PC-3 (cell line): ENCODE measurements around the gene CPD. TPM values are rescaled to one million over a fixed set of nuclear protein-coding genes. Genes with fewer than 3 reads are reported as not detected.

Experiments
- ATAC-seq: fragments of 200-7000 bp; cut with Tn5 transposase; 2 replicates; pipeline ENCODE4 v1.9.1; 2020; ENCODE audit warnings: mild to moderate bottlenecking, moderate library complexity
- BruUV-seq: library from RNA; stranded (reverse); fragments of 400-500 nt; replicated peaks from 2 replicates; lab custom pipeline; 2021; lab: Mats Ljungman, UMichigan
- CTCF ChIA-PET: fragments of 300-600 bp; sonication (Branson Sonifier 250); formaldehyde crosslinking; loops from one replicate; lab custom pipeline; 2022; ENCODE audit warnings: antibody characterized with exemption; lab: Charles Lee
- POLR2A ChIA-PET: fragments of 300-600 bp; sonication (Branson Sonifier 250); formaldehyde crosslinking; loops from one replicate; lab custom pipeline; 2022; ENCODE audit warnings: antibody characterized with exemption; ENCODE audit not compliant: unreplicated experiment; lab: Charles Lee
- DNase-seq: peaks from one replicate; pipeline ENCODE4 v3.0.0-alpha.2; 2015
- H2AFZ ChIP-seq: fragments of 300-600 bp; sonication (generic); 2 replicates; pipeline ENCODE4 v1.6.0; 2016; ENCODE audit warnings: antibody characterized with exemption, low read length
- H3F3A ChIP-seq: fragments of 300-600 bp; sonication (generic); one replicate; pipeline ENCODE4 v1.6.0; 2017; ENCODE audit warnings: antibody characterized with exemption, low read length, control low read depth, mild to moderate bottlenecking; ENCODE audit not compliant: unreplicated experiment
- H3K27ac ChIP-seq: fragments of 300-600 bp; sonication (generic); 2 replicates; pipeline ENCODE4 v1.5.1; 2016; ENCODE audit warnings: mild to moderate bottlenecking, low read length
- H3K27me3 ChIP-seq: fragments of 300-600 bp; sonication (generic); 2 replicates; pipeline ENCODE4 v1.6.1; 2016; ENCODE audit warnings: low read length, mixed read lengths
- H3K36me3 ChIP-seq: fragments of 300-600 bp; sonication (generic); 2 replicates; pipeline ENCODE4 v1.6.1; 2016; ENCODE audit warnings: low read depth, mixed run types, low read length, mixed read lengths
- H3K4me1 ChIP-seq: fragments of 300-600 bp; sonication (generic); 2 replicates; pipeline ENCODE4 v1.5.1; 2016; ENCODE audit warnings: low read length; ENCODE audit not compliant: insufficient read depth
- H3K4me2 ChIP-seq: fragments of 300-600 bp; sonication (generic); 2 replicates; pipeline ENCODE4 v1.6.0; 2016; ENCODE audit warnings: low read length
- H3K4me3 ChIP-seq: fragments of 300-600 bp; sonication (generic); 2 replicates; pipeline ENCODE4 v1.5.1; 2016; ENCODE audit warnings: mild to moderate bottlenecking, low read length, mixed read lengths
- H3K79me2 ChIP-seq: fragments of 300-600 bp; sonication (generic); 2 replicates; pipeline ENCODE4 v1.6.1; 2017; ENCODE audit warnings: low read length, mixed read lengths
- H3K9ac ChIP-seq: fragments of 300-600 bp; sonication (generic); 2 replicates; pipeline ENCODE4 v1.6.0; 2016; ENCODE audit warnings: mild to moderate bottlenecking, low read length
- H3K9me2 ChIP-seq: fragments of 300-600 bp; sonication (generic); replicated peaks from 2 replicates; pipeline ENCODE4 v1.6.1; 2016; ENCODE audit warnings: mixed run types, low read length, mixed read lengths
- H3K9me3 ChIP-seq: fragments of 300-600 bp; sonication (generic); 2 replicates; pipeline ENCODE4 v1.6.1; 2016; ENCODE audit warnings: low read length, mixed read lengths
- H4K20me1 ChIP-seq: fragments of 300-600 bp; sonication (generic); 2 replicates; pipeline ENCODE4 v1.6.1; 2016; ENCODE audit warnings: low read length, mixed read lengths
- CTCF ChIP-seq: fragments of 300-600 bp; sonication (generic); conservative IDR thresholded peaks from 2 replicates; pipeline ENCODE4 v1.5.1; 2017; ENCODE audit warnings: antibody characterized with exemption, low read depth, mild to moderate bottlenecking, low read length
- EZH2 ChIP-seq: fragments of 300-600 bp; sonication (generic); IDR thresholded peaks from one replicate; pipeline ENCODE4 v1.6.1; 2017; ENCODE audit warnings: antibody characterized with exemption, mild to moderate bottlenecking, low read length; ENCODE audit not compliant: unreplicated experiment
- EZH2phosphoT487 ChIP-seq: fragments of 300-600 bp; sonication (generic); IDR thresholded peaks from 2 replicates; pipeline ENCODE4 v1.6.1; 2018; ENCODE audit warnings: mild to moderate bottlenecking, antibody characterized with exemption, low read length, borderline replicate concordance
- intact Hi-C: fragments of 100-400 bp; cut with micrococcal nuclease; formaldehyde crosslinking; loops from 2 replicates; pipeline ENCODE4 v1.9.0; 2023
- total RNA-seq: library from RNA; depleted of rRNA; stranded (reverse); fragments of >200 nt; gene quantifications from 2 replicates; pipeline ENCODE4 v1.2.3, GENCODE V29; 2014; rRNA removed

Gene CPD
- total RNA-seq, 1 experiment from 2014 or later, result 30.9 TPM

GRCh38 chr17:30519166-30519565 lies 140.4 kb downstream of the CPD start:
- H3K36me3 ChIP-seq, result peaks cover 10% of the 10 kb centered on the region
- ATAC-seq, result no peak
- CTCF ChIA-PET, result no interaction called here

More at GRCh38 chr17:30519166-30519565, 140.4 kb downstream of the CPD start:
- H3K4me1 ChIP-seq, result no peaks in the 10 kb centered on the region
- no peaks in the 10 kb centered on the region for H4K20me1 ChIP-seq
- BruUV-seq, result no TSS peak
- TF ChIP-seq CTCF (no peak), EZH2phosphoT487 (no peak), EZH2 (no peak)
- no peak for DNase-seq
- intact Hi-C loops, result no loop called here
- H3K9ac ChIP-seq, result no peak overlapping the region
- H3K9me3 ChIP-seq, result no peaks in the 10 kb centered on the region
- H2AFZ ChIP-seq, result no peak overlapping the region
- no peaks in the 10 kb centered on the region for H3K79me2 ChIP-seq
- POLR2A ChIA-PET, result no interaction called here
- H3K27ac ChIP-seq, result no peak overlapping the region
- H3K4me3 ChIP-seq, result no peak overlapping the region
- no peaks in the 10 kb centered on the region for H3K9me2 ChIP-seq
- no peaks in the 10 kb centered on the region for H3F3A ChIP-seq
- H3K4me2 ChIP-seq, result no peak overlapping the region
- H3K27me3 ChIP-seq, result no peaks in the 10 kb centered on the region

Other genes with a start within 250 kb of the CPD start
- not detected in 2 replicates for gene SLC6A4, start 143.2 kb upstream of the CPD start, total RNA-seq
- 15.9 and 19.1 TPM in 2 replicates for gene BLMH, start 87.0 kb upstream of the CPD start, total RNA-seq
- not detected in 2 replicates for gene TMIGD1, start 44.9 kb upstream of the CPD start, total RNA-seq
- gene GOSR1, start 98.5 kb downstream of the CPD start, total RNA-seq, result 14.2 and 22.2 TPM in 2 replicates